HL-60/S4 (cell line): Measurements from ENCODE around the gene GALNT13.

ENCODE experiments used
- in situ Hi-C: fragments of 300-500 bp; cut with MboI; formaldehyde crosslinking; loops from 2 replicates; pipeline ENCODE4 v1.14.3; 2022; ENCODE audit warnings: low sequenced_read_pairs

The GALNT13 gene

GRCh38 chr2:153871231-153872221 lies at the start of gene GALNT13:
Gene GALNT13, plus strand, starts transcription at chr2:153871922.
- in situ Hi-C loops, result no loop called here

GRCh38 chr2:153823880-153824279 lies 47.8 kb upstream of the GALNT13 start:
- in situ Hi-C loops, result no loop called here

- in situ Hi-C loops, result no loop called here
These were observed 43.4 kb upstream of the GALNT13 start for GRCh38 chr2:153828335-153828734.

- in situ Hi-C loops, result no loop called here
These were observed 37.1 kb upstream of the GALNT13 start for GRCh38 chr2:153834662-153835061.

GRCh38 chr2:153858250-153858649 lies 13.5 kb upstream of the GALNT13 start:
- in situ Hi-C loops, result no loop called here

GRCh38 chr2:153864022-153864421 lies 7.7 kb upstream of the GALNT13 start:
- in situ Hi-C loops, result no loop called here

GRCh38 chr2:153866595-153866994 lies 5.1 kb upstream of the GALNT13 start:
- in situ Hi-C loops, result no loop called here

GRCh38 chr2:153870308-153870707 lies 1.4 kb upstream of the GALNT13 start:
- in situ Hi-C loops, result no loop called here

GRCh38 chr2:153872311-153873051 lies 759 bp downstream of the GALNT13 start:
- in situ Hi-C loops, result no loop called here

GRCh38 chr2:153873052-153874048 lies 1.6 kb downstream of the GALNT13 start:
- in situ Hi-C loops, result no loop called here

- in situ Hi-C loops, result no loop called here
These were observed 4.2 kb downstream of the GALNT13 start for GRCh38 chr2:153875801-153876466.

GRCh38 chr2:153880926-153881325 lies 9.2 kb downstream of the GALNT13 start:
- in situ Hi-C loops, result no loop called here

- in situ Hi-C loops, result no loop called here
These were observed 15.1 kb downstream of the GALNT13 start for GRCh38 chr2:153886833-153887232.

- in situ Hi-C loops, result no loop called here
These were observed 18.9 kb downstream of the GALNT13 start for GRCh38 chr2:153890576-153890975.

- in situ Hi-C loops, result no loop called here
These were observed 19.3 kb downstream of the GALNT13 start for GRCh38 chr2:153891051-153891450.

- in situ Hi-C loops, result no loop called here
These were observed 41.2 kb downstream of the GALNT13 start for GRCh38 chr2:153912798-153913396.

- in situ Hi-C loops, result no loop called here
These were observed 45.8 kb downstream of the GALNT13 start for GRCh38 chr2:153917570-153917969.

- in situ Hi-C loops, result no loop called here
These were observed 63.8 kb downstream of the GALNT13 start for GRCh38 chr2:153935511-153935910.

GRCh38 chr2:153939124-153939796 lies 67.5 kb downstream of the GALNT13 start:
- in situ Hi-C loops, result no loop called here
